ENCODE data around the gene C1QTNF6.

C1QTNF6 gene

DNA sequence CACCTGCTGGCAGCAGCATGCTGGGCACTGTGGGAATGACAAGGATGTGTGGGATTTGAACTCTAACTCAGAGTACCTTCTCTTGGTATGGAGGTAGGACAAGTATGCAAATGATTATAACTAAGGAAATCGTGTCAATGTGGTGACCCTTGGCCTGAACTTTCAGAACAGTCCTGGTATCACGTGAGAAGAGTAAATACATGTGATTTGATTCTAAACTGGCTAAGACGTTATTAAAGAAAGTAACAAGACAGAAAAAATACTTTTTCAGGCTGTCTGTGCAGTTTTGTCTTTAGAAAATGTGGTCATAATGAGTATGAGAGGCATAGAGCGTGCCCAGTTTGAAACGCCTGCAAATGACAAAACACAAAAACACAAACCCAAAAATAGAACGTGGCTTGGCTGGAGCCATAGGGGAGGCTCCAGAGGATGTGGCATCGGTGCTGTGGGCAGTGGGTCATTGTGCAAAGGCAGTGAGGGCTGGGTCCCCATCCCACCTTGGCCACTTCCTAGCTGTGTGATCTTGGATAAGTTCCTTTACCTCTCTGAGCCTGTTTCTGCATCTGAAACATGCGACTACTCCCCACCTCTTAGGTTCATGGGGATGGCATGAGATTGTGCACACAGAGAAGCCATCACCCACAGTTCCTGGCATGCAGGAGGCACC is 19.9 kb downstream of the C1QTNF6 start:
- Mint-ChIP-seq H3K4me1 (peaks cover 15% of the 10 kb centered on the region), H3K36me3 (ENCODE audit: low read depth) (no peaks in the 10 kb centered on the region), H3K4me3 (no peak overlapping the region), H3K27ac (no peak overlapping the region), H3K27me3 (ENCODE audit: low read depth) (peaks cover 11% of the 10 kb centered on the region), H3K9me3 (no peaks in the 10 kb centered on the region)
- TF ChIP-seq, protein P1, sequence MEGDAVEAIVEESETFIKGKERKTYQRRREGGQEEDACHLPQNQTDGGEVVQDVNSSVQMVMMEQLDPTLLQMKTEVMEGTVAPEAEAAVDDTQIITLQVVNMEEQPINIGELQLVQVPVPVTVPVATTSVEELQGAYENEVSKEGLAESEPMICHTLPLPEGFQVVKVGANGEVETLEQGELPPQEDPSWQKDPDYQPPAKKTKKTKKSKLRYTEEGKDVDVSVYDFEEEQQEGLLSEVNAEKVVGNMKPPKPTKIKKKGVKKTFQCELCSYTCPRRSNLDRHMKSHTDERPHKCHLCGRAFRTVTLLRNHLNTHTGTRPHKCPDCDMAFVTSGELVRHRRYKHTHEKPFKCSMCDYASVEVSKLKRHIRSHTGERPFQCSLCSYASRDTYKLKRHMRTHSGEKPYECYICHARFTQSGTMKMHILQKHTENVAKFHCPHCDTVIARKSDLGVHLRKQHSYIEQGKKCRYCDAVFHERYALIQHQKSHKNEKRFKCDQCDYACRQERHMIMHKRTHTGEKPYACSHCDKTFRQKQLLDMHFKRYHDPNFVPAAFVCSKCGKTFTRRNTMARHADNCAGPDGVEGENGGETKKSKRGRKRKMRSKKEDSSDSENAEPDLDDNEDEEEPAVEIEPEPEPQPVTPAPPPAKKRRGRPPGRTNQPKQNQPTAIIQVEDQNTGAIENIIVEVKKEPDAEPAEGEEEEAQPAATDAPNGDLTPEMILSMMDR (IDR thresholded peaks at IDR 0.05; ENCODE audit: unreplicated experiment in 3 of 3) = no peak

GRCh38 chr22:37167176-37167980 is 20.7 kb downstream of the C1QTNF6 start:
- Mint-ChIP-seq H3K4me3 (no peak overlapping the region), H3K27ac (no peak overlapping the region), H3K9me3 (no peaks in the 10 kb centered on the region), H3K4me1 (peaks cover 15% of the 10 kb centered on the region), H3K27me3 (ENCODE audit: low read depth) (peaks cover 15% of the 10 kb centered on the region), H3K36me3 (ENCODE audit: low read depth) (no peaks in the 10 kb centered on the region)
- TF ChIP-seq, protein P1 (IDR thresholded peaks at IDR 0.05; ENCODE audit: unreplicated experiment in 3 of 3) = no peak

DNA sequence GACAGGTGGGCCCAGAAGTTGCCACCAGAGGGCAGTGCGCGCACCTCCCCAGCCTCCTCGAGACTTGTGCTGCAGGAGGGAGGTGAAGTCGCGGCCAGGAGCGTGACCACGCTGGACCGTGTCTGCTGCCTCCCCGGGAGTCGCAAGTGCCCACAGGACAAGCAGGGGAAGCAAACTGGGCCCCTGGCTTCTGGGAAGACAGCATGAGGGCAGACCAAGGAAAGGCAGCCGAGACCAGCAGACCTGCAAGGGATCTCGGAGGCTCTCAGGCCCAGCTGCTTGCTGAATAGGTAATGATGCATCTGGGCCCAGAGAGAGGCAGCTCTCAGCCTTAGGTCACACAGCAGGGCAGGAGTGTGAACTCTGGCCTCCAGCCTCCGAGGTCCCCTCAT is 21.4 kb downstream of the C1QTNF6 start:
- TF ChIP-seq, protein P1 (IDR thresholded peaks at IDR 0.05; ENCODE audit: unreplicated experiment in 3 of 3) = peak; percentile 85 to 91 (median 88)
- H3K36me3 Mint-ChIP-seq (ENCODE audit: low read depth) = no peaks in the 10 kb centered on the region
- peaks cover 12% of the 10 kb centered on the region for H3K4me1 Mint-ChIP-seq
- H3K27me3 Mint-ChIP-seq (ENCODE audit: low read depth) = peaks cover 15% of the 10 kb centered on the region
- H3K27ac Mint-ChIP-seq = peak overlapping the region in 1 of 3 experiments; percentile 3
- H3K9me3 Mint-ChIP-seq = no peaks in the 10 kb centered on the region
- H3K4me3 Mint-ChIP-seq = no peak overlapping the region

- Mint-ChIP-seq H3K27ac (peak overlapping the region in 1 of 3 experiments; percentile 3), H3K4me1 (peaks cover 6% of the 10 kb centered on the region), H3K36me3 (ENCODE audit: low read depth) (no peaks in the 10 kb centered on the region), H3K4me3 (no peak overlapping the region), H3K27me3 (ENCODE audit: low read depth) (peaks cover 18% of the 10 kb centered on the region), H3K9me3 (no peaks in the 10 kb centered on the region)
- TF ChIP-seq, protein P1 (IDR thresholded peaks at IDR 0.05; ENCODE audit: unreplicated experiment in 3 of 3) = no peak
Observed at GRCh38 chr22:37165940-37166674, 21.9 kb downstream of the C1QTNF6 start.

- Mint-ChIP-seq H3K27me3 (ENCODE audit: low read depth) (peaks cover 25% of the 10 kb centered on the region), H3K9me3 (no peaks in the 10 kb centered on the region), H3K27ac (no peak overlapping the region), H3K36me3 (ENCODE audit: low read depth) (no peaks in the 10 kb centered on the region), H3K4me3 (no peak overlapping the region), H3K4me1 (peaks cover 5% of the 10 kb centered on the region)
- TF ChIP-seq, protein P1 (IDR thresholded peaks at IDR 0.05; ENCODE audit: unreplicated experiment in 3 of 3) = no peak
Observed at GRCh38 chr22:37165066-37165465, 23.0 kb downstream of the C1QTNF6 start.
